Neural progenitor cell (in vitro differentiated cells): Measurements from ENCODE around the gene SMCO2.

ENCODE experiments used
- CTCF ChIP-seq: fragments of 200-600 bp; sonication (generic); IDR thresholded peaks from 2 replicates; pipeline ENCODE4 v1.5.1; 2017; ENCODE audit warnings: antibody characterized with exemption, mild to moderate bottlenecking
- EZH2 ChIP-seq: fragments of 200-600 bp; sonication (generic); IDR thresholded peaks from 2 replicates; pipeline ENCODE4 v1.6.1; 2017; ENCODE audit warnings: antibody characterized with exemption, mild to moderate bottlenecking, moderate library complexity
- EZH2phosphoT487 ChIP-seq: fragments of 200-600 bp; sonication (generic); IDR thresholded peaks from 2 replicates; pipeline ENCODE4 v1.6.1; 2017; ENCODE audit warnings: antibody characterized with exemption

GRCh38 chr12:27524839-27525753 is 78.6 kb downstream of the SMCO2 start:
- no peak for TF ChIP-seq CTCF
- TF ChIP-seq EZH2: no peak
- no peak for TF ChIP-seq EZH2phosphoT487
